ENCODE data around the gene TOMM5.

- TF ChIP-seq EZH2 (IDR thresholded peaks at IDR 0.05; ENCODE audit: insufficient read depth, poor library complexity, severe bottlenecking) (no peak), EZH2phosphoT487 (IDR thresholded peaks at IDR 0.05; ENCODE audit: insufficient read depth, low read depth) (no peak)
Measured at GRCh38 chr9:37618817-37619216, 26.4 kb upstream of the TOMM5 start.
